Duodenal mucosa (tissue), 2 donors: ENCODE results near the gene MACROD1.

Experiments used
- H3K27ac ChIP-seq: one replicate; pipeline ENCODE4 v1.7.0; 2013; ENCODE audit warnings: low read depth, low read length
- H3K27me3 ChIP-seq, 2 donors: one replicate each; pipeline ENCODE4 v1.7.0; 2013; ENCODE audit warnings: low read length in 2 of 2, control low read depth in 1 of 2; ENCODE audit not compliant: insufficient read depth in 2 of 2, control insufficient read depth in 1 of 2
- H3K36me3 ChIP-seq, 2 donors: one replicate each; pipeline ENCODE4 v1.7.0; 2013; ENCODE audit warnings: low read length in 2 of 2, control low read depth in 1 of 2; ENCODE audit not compliant: insufficient read depth in 2 of 2, control insufficient read depth in 1 of 2
- H3K4me1 ChIP-seq, 2 donors: one replicate each; pipeline ENCODE4 v1.7.0; 2013; ENCODE audit warnings: low read length in 2 of 2, control low read depth in 1 of 2; ENCODE audit not compliant: insufficient read depth in 2 of 2, control insufficient read depth in 1 of 2
- H3K4me3 ChIP-seq, 2 donors: one replicate each; pipeline ENCODE4 v1.7.0; 2013; ENCODE audit warnings: low read length in 2 of 2, low read depth in 1 of 2
- H3K9ac ChIP-seq, 2 donors: one replicate each; pipeline ENCODE4 v1.7.0; 2013; ENCODE audit warnings: low read length in 2 of 2, low read depth in 1 of 2
- H3K9me3 ChIP-seq, 2 donors: one replicate each; pipeline ENCODE4 v1.7.0; 2013; ENCODE audit warnings: low read length in 2 of 2, control low read depth in 1 of 2; ENCODE audit not compliant: control insufficient read depth in 1 of 2

Gene MACROD1

DNA sequence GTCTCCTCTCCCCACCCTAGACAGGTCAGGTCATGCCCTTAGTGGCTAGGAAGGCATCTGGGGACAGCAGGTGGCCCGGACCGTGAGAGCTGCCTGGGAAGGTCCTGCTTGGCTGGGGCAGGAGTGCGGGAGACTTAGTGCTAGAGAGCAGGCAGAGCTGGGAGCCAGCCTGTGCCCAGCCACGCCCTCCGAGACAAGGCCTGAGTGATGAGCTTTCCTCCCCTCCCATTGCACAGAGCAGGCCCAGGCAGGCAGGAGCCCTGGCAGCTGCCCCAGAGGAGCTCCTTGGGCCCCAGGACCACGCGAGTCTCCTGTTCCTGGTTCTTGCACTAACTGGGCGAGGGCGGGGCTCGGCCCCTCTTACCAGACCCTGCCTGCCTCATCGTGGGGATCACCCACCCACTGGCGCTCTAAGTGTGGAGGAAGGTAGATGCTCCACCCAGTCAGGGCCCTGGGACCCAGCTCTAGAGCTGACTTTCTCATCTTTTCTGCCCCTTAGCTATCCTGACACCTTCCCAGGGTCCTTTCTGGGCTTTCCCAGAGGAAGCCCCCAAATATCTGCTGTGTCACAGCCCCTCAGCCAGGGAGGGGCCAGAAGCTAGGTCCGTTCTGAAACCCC, 44.9 kb downstream of the MACROD1 start:
- no peaks in the 10 kb centered on the region for H3K9me3 ChIP-seq
- no peak overlapping the region for H3K9ac ChIP-seq
- no peaks in the 10 kb centered on the region for H3K36me3 ChIP-seq
- H3K4me1 ChIP-seq, result no peaks in the 10 kb centered on the region
- no peak overlapping the region for H3K27ac ChIP-seq
- no peak overlapping the region for H3K4me3 ChIP-seq
- no peaks in the 10 kb centered on the region for H3K27me3 ChIP-seq

GRCh38 chr11:64119700-64120099, 46.2 kb downstream of the MACROD1 start:
- peaks cover 6 to 7% of the 10 kb centered on the region in 2 donors for H3K4me1 ChIP-seq

DNA sequence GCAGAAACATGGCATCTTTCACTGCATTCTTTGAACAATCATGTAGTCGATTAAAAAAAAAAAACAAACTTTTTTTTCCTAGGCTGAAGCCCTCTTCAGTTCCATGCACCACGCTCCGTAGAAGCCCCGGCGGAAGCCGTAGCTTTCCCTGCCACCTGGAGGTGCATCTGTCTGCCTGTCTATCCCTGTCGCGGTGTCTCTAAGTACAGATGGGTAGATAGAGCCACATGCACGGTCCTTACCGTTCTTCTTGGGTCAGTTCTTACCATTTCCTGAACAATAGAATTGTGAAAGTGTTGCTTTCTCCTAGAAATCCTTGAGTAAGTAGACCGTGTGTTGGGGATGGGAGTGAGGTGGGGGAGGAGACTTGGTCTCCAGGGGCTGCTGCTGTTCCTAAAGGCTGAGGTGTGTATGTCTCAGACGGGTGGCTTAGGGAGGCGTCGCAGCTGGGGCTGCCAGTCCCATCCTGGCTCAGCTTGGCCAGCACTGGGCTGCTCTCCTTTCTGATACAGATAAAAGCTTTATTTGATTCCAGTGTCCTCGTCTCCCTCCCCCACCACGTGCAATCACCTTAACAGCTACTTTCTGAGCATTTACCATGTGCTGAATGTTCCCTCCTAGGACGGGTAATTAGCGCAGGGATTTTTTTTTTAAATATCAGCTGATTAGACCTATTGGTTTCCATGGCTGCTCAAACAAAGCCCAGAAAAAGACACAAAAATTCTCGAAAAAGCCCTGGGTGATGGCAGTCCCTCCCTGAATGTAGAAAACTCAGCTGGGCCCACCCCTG, 46.8 kb downstream of the MACROD1 start:
- Histone ChIP-seq H3K4me1 (peaks cover 6 to 7% of the 10 kb centered on the region in 2 donors), H3K9me3 (no peaks in the 10 kb centered on the region), H3K27ac (no peak overlapping the region), H3K27me3 (no peaks in the 10 kb centered on the region), H3K9ac (no peak overlapping the region), H3K4me3 (no peak overlapping the region), H3K36me3 (no peaks in the 10 kb centered on the region)

More at GRCh38 chr11:64119700-64120099, 46.2 kb downstream of the MACROD1 start:
- H3K27ac ChIP-seq, result no peak overlapping the region
- no peak overlapping the region for H3K4me3 ChIP-seq
- H3K9me3 ChIP-seq, result no peaks in the 10 kb centered on the region
- no peaks in the 10 kb centered on the region for H3K36me3 ChIP-seq
- H3K9ac ChIP-seq, result no peak overlapping the region
- no peaks in the 10 kb centered on the region for H3K27me3 ChIP-seq

DNA sequence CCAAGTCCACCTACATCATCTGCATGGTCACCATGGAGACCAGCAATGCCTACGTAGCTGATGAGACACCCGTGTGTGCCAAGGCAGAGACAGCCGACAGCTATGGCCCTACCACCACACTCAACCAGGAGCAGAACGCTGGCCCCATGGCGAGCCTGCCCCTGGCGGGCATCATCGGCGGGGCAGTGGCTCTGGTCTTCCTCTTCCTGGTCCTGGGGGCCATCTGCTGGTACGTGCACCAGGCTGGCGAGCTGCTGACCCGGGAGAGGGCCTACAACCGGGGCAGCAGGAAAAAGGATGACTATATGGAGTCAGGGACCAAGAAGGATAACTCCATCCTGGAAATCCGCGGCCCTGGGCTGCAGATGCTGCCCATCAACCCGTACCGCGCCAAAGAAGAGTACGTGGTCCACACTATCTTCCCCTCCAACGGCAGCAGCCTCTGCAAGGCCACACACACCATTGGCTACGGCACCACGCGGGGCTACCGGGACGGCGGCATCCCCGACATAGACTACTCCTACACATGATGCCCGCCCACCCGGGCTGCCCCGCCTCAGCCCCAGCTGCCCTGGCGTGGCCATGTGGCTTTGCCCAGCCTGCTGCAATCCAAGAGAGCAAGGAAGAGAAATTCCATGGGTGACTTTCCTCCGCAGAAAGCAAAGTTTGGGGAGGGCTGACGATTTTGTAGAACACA, 48.0 kb downstream of the MACROD1 start:
- H3K9ac ChIP-seq, result no peak overlapping the region
- no peaks in the 10 kb centered on the region for H3K9me3 ChIP-seq
- H3K4me1 ChIP-seq, result peaks cover 6 to 7% of the 10 kb centered on the region in 2 donors
- H3K4me3 ChIP-seq, result no peak overlapping the region
- no peaks in the 10 kb centered on the region for H3K36me3 ChIP-seq
- no peaks in the 10 kb centered on the region for H3K27me3 ChIP-seq
- no peak overlapping the region for H3K27ac ChIP-seq

- no peak overlapping the region for H3K9ac ChIP-seq
- H3K4me1 ChIP-seq, result peaks cover 6 to 7% of the 10 kb centered on the region in 2 donors
Observed at GRCh38 chr11:64115531-64116522, 50.1 kb downstream of the MACROD1 start.

GRCh38 chr11:64114231-64114630, 51.7 kb downstream of the MACROD1 start:
- H3K4me3 ChIP-seq, result no peak overlapping the region

More at GRCh38 chr11:64115531-64116522, 50.1 kb downstream of the MACROD1 start:
- no peaks in the 10 kb centered on the region for H3K27me3 ChIP-seq
- no peak overlapping the region for H3K27ac ChIP-seq
- H3K9me3 ChIP-seq, result no peaks in the 10 kb centered on the region
- no peaks in the 10 kb centered on the region for H3K36me3 ChIP-seq
- no peak overlapping the region for H3K4me3 ChIP-seq

DNA sequence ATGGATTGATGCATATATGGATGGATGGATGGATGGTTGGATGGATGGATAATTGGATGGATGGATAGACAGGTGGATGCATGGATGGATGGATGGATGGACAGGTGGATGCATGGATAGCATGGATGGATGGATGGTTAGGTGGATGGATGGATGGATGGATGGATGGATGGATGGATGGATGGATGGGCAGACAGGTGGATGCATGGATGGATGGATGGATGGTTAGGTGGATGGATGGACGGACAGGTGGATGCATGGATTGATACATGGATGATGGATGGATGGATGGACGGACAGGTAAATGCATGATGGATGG, 52.5 kb downstream of the MACROD1 start:
- H3K27ac ChIP-seq, result no peak overlapping the region
- no peaks in the 10 kb centered on the region for H3K27me3 ChIP-seq
- no peaks in the 10 kb centered on the region for H3K36me3 ChIP-seq
- H3K4me3 ChIP-seq, result no peak overlapping the region
- H3K9ac ChIP-seq, result no peak overlapping the region
- H3K9me3 ChIP-seq, result no peaks in the 10 kb centered on the region
- H3K4me1 ChIP-seq, result peaks cover 6 to 7% of the 10 kb centered on the region in 2 donors

More at GRCh38 chr11:64114231-64114630, 51.7 kb downstream of the MACROD1 start:
- H3K9ac ChIP-seq, result no peak overlapping the region
- H3K27me3 ChIP-seq, result no peaks in the 10 kb centered on the region
- H3K9me3 ChIP-seq, result no peaks in the 10 kb centered on the region
- H3K36me3 ChIP-seq, result no peaks in the 10 kb centered on the region
- H3K27ac ChIP-seq, result no peak overlapping the region
- H3K4me1 ChIP-seq, result peaks cover 6 to 7% of the 10 kb centered on the region in 2 donors

GRCh38 chr11:64112771-64113461, 53.0 kb downstream of the MACROD1 start:
- no peaks in the 10 kb centered on the region for H3K27me3 ChIP-seq
- H3K9ac ChIP-seq, result no peak overlapping the region
- H3K4me1 ChIP-seq, result peaks cover 6 to 7% of the 10 kb centered on the region in 2 donors
- no peak overlapping the region for H3K27ac ChIP-seq
- no peaks in the 10 kb centered on the region for H3K9me3 ChIP-seq
- H3K36me3 ChIP-seq, result no peaks in the 10 kb centered on the region
- no peak overlapping the region for H3K4me3 ChIP-seq
